K562 (cell line): ENCODE data around the gene LAMTOR5. TPM values are rescaled to one million over a fixed set of nuclear protein-coding genes. Genes with fewer than 3 reads are reported as not detected.
A peak's percentile ranks its signal among the peaks of the same experiment; 100 is the strongest.

Experiments used
- BCL6 ChIP-seq: fragments of 250-450 bp; sonication (Bioruptor Pico); IDR thresholded peaks from 2 replicates; pipeline ENCODE4 v1.4.0; 2020
- BRCA1 ChIP-seq, 2 experiments: fragments of 450-650 bp in 1 of 2; sonication (generic) in 1 of 2; formaldehyde crosslinking in 1 of 2; IDR thresholded peaks; 2 replicates each; pipeline versions ENCODE4 v1.5.0 to v1.6.1; 2017 to 2020; ENCODE audit warnings: mild to moderate bottlenecking in 1 of 2, missing genetic modification reagents in 1 of 2
- CBFA2T2 ChIP-seq: fragments of 450-650 bp; conservative IDR thresholded peaks from 2 replicates; pipeline ENCODE4 v1.6.1; 2017; ENCODE audit warnings: mild to moderate bottlenecking
- CCNT2 ChIP-seq: IDR thresholded peaks from 2 replicates; pipeline ENCODE4 v1.6.1; 2011; ENCODE audit warnings: borderline replicate concordance, low read depth, mild to moderate bottlenecking, moderate library complexity, mixed read lengths, low read length; ENCODE audit not compliant: insufficient read length; ENCODE audit errors: extremely low read depth
- ETV6 ChIP-seq, 3 experiments: fragments of 150-350 bp in 1 of 3; sonication (generic) in 1 of 3; formaldehyde crosslinking in 1 of 3; IDR thresholded peaks; 2 replicates each; pipeline versions ENCODE4 v1.6.1 to v1.8.0; 2014 to 2022; ENCODE audit warnings: borderline replicate concordance in 2 of 3, low read depth in 2 of 3, antibody characterized with exemption in 1 of 3, low read length in 1 of 3, mild to moderate bottlenecking in 1 of 3, missing genetic modification reagents in 1 of 3
- HDAC1 ChIP-seq, 2 experiments: fragments of 450-650 bp; IDR thresholded peaks; 2 replicates each; pipeline ENCODE4 v1.6.1; 2016 to 2017; ENCODE audit warnings: inconsistent platforms in 1 of 2, mild to moderate bottlenecking in 1 of 2, moderate library complexity in 1 of 2
- HDAC2 ChIP-seq: fragments of 450-650 bp; IDR thresholded peaks from 2 replicates; pipeline ENCODE4 v1.6.1; 2016; ENCODE audit warnings: mild to moderate bottlenecking
- JUND ChIP-seq, 2 experiments: IDR thresholded peaks; 2 replicates in 1 of 2; 3 replicates in 1 of 2; pipeline ENCODE4 v1.6.1; 2011; ENCODE audit warnings: borderline replicate concordance in 2 of 2, low read depth in 2 of 2, low read length in 2 of 2, improper control_type of control experiment in 1 of 2, missing biosample characterization in 1 of 2, missing genetic modification characterization in 1 of 2, missing genetic modification reagents in 1 of 2
- KDM1A ChIP-seq, 2 experiments: fragments of 450-650 bp; IDR thresholded peaks; 2 replicates each; pipeline ENCODE4 v1.6.1; 2016; ENCODE audit warnings: mild to moderate bottlenecking in 2 of 2
- LEF1 ChIP-seq: fragments of 450-650 bp; IDR thresholded peaks from 2 replicates; pipeline ENCODE4 v1.6.1; 2016; ENCODE audit warnings: mild to moderate bottlenecking
- MAFF ChIP-seq: IDR thresholded peaks from 2 replicates; pipeline ENCODE4 v1.6.1; 2012; ENCODE audit warnings: low read length, improper control_type of control experiment
- MAFG ChIP-seq: fragments of 450-650 bp; conservative IDR thresholded peaks from 2 replicates; pipeline ENCODE4 v1.6.1; 2016; ENCODE audit warnings: missing genetic modification characterization, missing compliant biosample characterization
- MLLT1 ChIP-seq, 2 experiments: fragments of 450-650 bp; IDR thresholded peaks; 2 replicates each; pipeline ENCODE4 v1.6.1; 2016
- NCOR1 ChIP-seq: fragments of 450-650 bp; IDR thresholded peaks from 2 replicates; pipeline ENCODE4 v1.6.1; 2016; ENCODE audit warnings: mild to moderate bottlenecking, moderate library complexity
- NFE2 ChIP-seq: IDR thresholded peaks from 2 replicates; pipeline ENCODE4 v1.6.1; 2014; ENCODE audit warnings: antibody characterized with exemption, low read depth
- RBM15 ChIP-seq: fragments of 200-400 bp; formaldehyde crosslinking; IDR thresholded peaks from 2 replicates; pipeline ENCODE4 v1.6.1; 2018; ENCODE audit warnings: mild to moderate bottlenecking, low read length, moderate library complexity; ENCODE audit not compliant: insufficient read depth
- STAT5A ChIP-seq: IDR thresholded peaks from 2 replicates; pipeline ENCODE4 v1.6.1; 2012; ENCODE audit warnings: low read length, inconsistent platforms, borderline replicate concordance
- TCF3 ChIP-seq: sonication (generic); formaldehyde crosslinking; IDR thresholded peaks from 2 replicates; pipeline ENCODE4 v1.4.0; 2020; ENCODE audit warnings: mild to moderate bottlenecking, missing genetic modification reagents
- ZKSCAN1 ChIP-seq: fragments of 150-350 bp; IDR thresholded peaks from 2 replicates; pipeline ENCODE4 v1.6.1; 2016; ENCODE audit warnings: low read depth, low read length
- polyA plus RNA-seq, 8 experiments: library from polyadenylated mRNA; depleted of rRNA in 4 of 8; stranded (reverse) in 5 of 8; unstranded in 3 of 8; fragments of >200 nt; fragmentation: Nextera tagmentation in 2 of 8; fragmentation: Illumina TruSeq in 1 of 8; extraction: Ambion mirVana in 2 of 8; extraction: Trizol in 1 of 8; gene quantifications; 2 replicates each; pipeline versions ENCODE4 v1.2.1 to v1.2.3, GENCODE V29; 2011 to 2014; ENCODE audit warnings: inconsistent platforms in 1 of 8, missing spikeins in 1 of 8
- total RNA-seq, 7 experiments: library from RNA; depleted of rRNA in 6 of 7; stranded (reverse); fragments of >200 nt in 6 of 7; fragmentation: Illumina TruSeq in 2 of 7; extraction: Trizol in 2 of 7; gene quantifications; 2 replicates each; pipeline versions ENCODE4 v1.2.1 to v1.2.3, GENCODE V29; 2011 to 2021; ENCODE audit warnings: low replicate concordance in 1 of 7
- TF ChIP-seq, protein P1 (sequence below): fragments of 200-400 bp; formaldehyde crosslinking; IDR thresholded peaks from 2 replicates; pipeline ENCODE4 v1.6.1; 2017; ENCODE audit warnings: mild to moderate bottlenecking, low read depth, low read length, moderate library complexity
- TF ChIP-seq, protein P2 (sequence below): sonication (generic); formaldehyde crosslinking; IDR thresholded peaks from 2 replicates; pipeline ENCODE4 v1.8.1; 2023; ENCODE audit warnings: mild to moderate bottlenecking, missing genetic modification reagents
- TF ChIP-seq, protein P3 (sequence below): fragments of 250-450 bp; sonication (Bioruptor Pico); IDR thresholded peaks from 2 replicates; pipeline ENCODE4 v1.5.0; 2021

The LAMTOR5 gene
- total and polyA plus RNA-seq, 9 of the 15 experiments (the other 6 are each of a cell fraction or from before 2014, with no cell fraction given) = 118 to 712 (median 241) TPM

GRCh38 chr1:110434946-110435345 lies 27.5 kb upstream of the LAMTOR5 start (continued):
- TF ChIP-seq NCOR1 (peak; percentile 49; the same call in 1 of the 2 replicates), STAT5A (peak; percentile 15; the same call in 1 of the 2 replicates), BRCA1 (IDR thresholded peaks at IDR 0.05) (no peak), BRCA1 (CRISPR knock-in tag; IDR thresholded peaks at IDR 0.05) (no peak), ZKSCAN1 (no peak), MAFG (tag) (peak; percentile 74), MLLT1 (IDR thresholded peaks at IDR 0.05) (peak in 1 of 2 experiments; percentile 63; a peak in 1 of 4 replicates), TCF3 (peak; percentile 80), MAFF (peak; percentile 23; the same call in 1 of the 2 replicates), CBFA2T2 (peak; percentile 49), HDAC2 (0 out of 2 replicates have a peak, but pooled peaks have one; percentile 42), RBM15 (no peak), LEF1 (peak; percentile 88), KDM1A (IDR thresholded peaks at IDR 0.05) (peak; percentile 48 to 69; a peak in 3 of 4 replicates), CCNT2 (peak; percentile 44), HDAC1 (IDR thresholded peaks at IDR 0.05) (peak in 1 of 2 experiments; percentile 35; a peak in 1 of 4 replicates), BCL6 (CRISPR knock-in tag) (no peak), NFE2 (peak; percentile 47; the same call in 1 of the 2 replicates), JUND (IDR thresholded peaks at IDR 0.05; ENCODE audit: borderline replicate concordance, low read depth, low read length) (no peak), JUND (tag; IDR thresholded peaks at IDR 0.05; ENCODE audit: borderline replicate concordance, low read depth, low read length) (no peak), ETV6 (IDR thresholded peaks at IDR 0.05; ENCODE audit: borderline replicate concordance in 1 of 2, low read depth in 2 of 2, low read length in 1 of 2) (no peak), ETV6 (CRISPR knock-in tag; IDR thresholded peaks at IDR 0.05; ENCODE audit: borderline replicate concordance) (no peak)
- TF ChIP-seq, protein P1, sequence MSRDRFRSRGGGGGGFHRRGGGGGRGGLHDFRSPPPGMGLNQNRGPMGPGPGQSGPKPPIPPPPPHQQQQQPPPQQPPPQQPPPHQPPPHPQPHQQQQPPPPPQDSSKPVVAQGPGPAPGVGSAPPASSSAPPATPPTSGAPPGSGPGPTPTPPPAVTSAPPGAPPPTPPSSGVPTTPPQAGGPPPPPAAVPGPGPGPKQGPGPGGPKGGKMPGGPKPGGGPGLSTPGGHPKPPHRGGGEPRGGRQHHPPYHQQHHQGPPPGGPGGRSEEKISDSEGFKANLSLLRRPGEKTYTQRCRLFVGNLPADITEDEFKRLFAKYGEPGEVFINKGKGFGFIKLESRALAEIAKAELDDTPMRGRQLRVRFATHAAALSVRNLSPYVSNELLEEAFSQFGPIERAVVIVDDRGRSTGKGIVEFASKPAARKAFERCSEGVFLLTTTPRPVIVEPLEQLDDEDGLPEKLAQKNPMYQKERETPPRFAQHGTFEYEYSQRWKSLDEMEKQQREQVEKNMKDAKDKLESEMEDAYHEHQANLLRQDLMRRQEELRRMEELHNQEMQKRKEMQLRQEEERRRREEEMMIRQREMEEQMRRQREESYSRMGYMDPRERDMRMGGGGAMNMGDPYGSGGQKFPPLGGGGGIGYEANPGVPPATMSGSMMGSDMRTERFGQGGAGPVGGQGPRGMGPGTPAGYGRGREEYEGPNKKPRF = no peak
- TF ChIP-seq, protein P2, sequence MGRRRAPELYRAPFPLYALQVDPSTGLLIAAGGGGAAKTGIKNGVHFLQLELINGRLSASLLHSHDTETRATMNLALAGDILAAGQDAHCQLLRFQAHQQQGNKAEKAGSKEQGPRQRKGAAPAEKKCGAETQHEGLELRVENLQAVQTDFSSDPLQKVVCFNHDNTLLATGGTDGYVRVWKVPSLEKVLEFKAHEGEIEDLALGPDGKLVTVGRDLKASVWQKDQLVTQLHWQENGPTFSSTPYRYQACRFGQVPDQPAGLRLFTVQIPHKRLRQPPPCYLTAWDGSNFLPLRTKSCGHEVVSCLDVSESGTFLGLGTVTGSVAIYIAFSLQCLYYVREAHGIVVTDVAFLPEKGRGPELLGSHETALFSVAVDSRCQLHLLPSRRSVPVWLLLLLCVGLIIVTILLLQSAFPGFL (CRISPR knock-in tag) = no peak
- TF ChIP-seq, protein P3, sequence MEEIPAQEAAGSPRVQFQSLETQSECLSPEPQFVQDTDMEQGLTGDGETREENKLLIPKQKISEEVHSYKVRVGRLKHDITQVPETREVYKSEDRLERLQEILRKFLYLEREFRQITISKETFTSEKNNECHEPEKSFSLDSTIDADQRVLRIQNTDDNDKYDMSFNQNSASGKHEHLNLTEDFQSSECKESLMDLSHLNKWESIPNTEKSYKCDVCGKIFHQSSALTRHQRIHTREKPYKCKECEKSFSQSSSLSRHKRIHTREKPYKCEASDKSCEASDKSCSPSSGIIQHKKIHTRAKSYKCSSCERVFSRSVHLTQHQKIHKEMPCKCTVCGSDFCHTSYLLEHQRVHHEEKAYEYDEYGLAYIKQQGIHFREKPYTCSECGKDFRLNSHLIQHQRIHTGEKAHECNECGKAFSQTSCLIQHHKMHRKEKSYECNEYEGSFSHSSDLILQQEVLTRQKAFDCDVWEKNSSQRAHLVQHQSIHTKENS (CRISPR knock-in tag) = no peak
